C4-2B (cell line): ENCODE measurements around the gene RBFOX2.

Source experiments
- CTCF ChIP-seq: fragments of 450-650 bp; conservative IDR thresholded peaks from 2 replicates; pipeline ENCODE4 v1.5.1; 2017; ENCODE audit warnings: mild to moderate bottlenecking
- ZFX ChIP-seq: fragments of 450-650 bp; IDR thresholded peaks from 2 replicates; pipeline ENCODE4 v1.6.1; 2017

- TF ChIP-seq CTCF, result no peak
- no peak for TF ChIP-seq ZFX
Measured at GRCh38 chr22:35726933-35727332, 301.7 kb downstream of the RBFOX2 start.
